Fibroblast of peridontal ligament (primary cell): ENCODE measurements around the gene TTYH1.
A peak's percentile ranks its signal among the peaks of the same experiment; 100 is the strongest.
"Not testable (repeated sequence)": the region's sequence is repeated elsewhere in the genome, so short reads cannot be mapped to it uniquely, and the experiment has no call there.

Source experiments
- DNase-seq: peaks from one replicate; pipeline ENCODE4 v3.0.0-alpha.2; 2010; ENCODE audit errors: extremely low read depth

The TTYH1 gene

GRCh38 chr19:54415208-54415900 lies at the start of gene TTYH1:
TTYH1 (plus strand) TSS chr19:54415464; CDS start chr19:54415553, 89 bp downstream.
- no peak for DNase-seq

GRCh38 chr19:54365798-54366197 lies 49.5 kb upstream of the TTYH1 start:
- DNase-seq = not testable (repeated sequence)

- no peak for DNase-seq
These were observed 48.5 kb upstream of the TTYH1 start for GRCh38 chr19:54366811-54367210.

GRCh38 chr19:54369082-54369687 lies 46.1 kb upstream of the TTYH1 start:
- DNase-seq = no peak

- not testable (repeated sequence) for DNase-seq
These were observed 45.4 kb upstream of the TTYH1 start for GRCh38 chr19:54369688-54370433.

GRCh38 chr19:54370434-54370796 lies 44.8 kb upstream of the TTYH1 start:
- not testable (repeated sequence) for DNase-seq

- DNase-seq = not testable (repeated sequence)
These were observed 43.8 kb upstream of the TTYH1 start for GRCh38 chr19:54371453-54371852.

GRCh38 chr19:54373781-54374631 lies 41.3 kb upstream of the TTYH1 start:
- DNase-seq = no peak

GRCh38 chr19:54375181-54375938 lies 39.9 kb upstream of the TTYH1 start:
- not testable (repeated sequence) for DNase-seq

- no peak for DNase-seq
These were observed 38.5 kb upstream of the TTYH1 start for GRCh38 chr19:54376610-54377285.

GRCh38 chr19:54379187-54379678 lies 36.0 kb upstream of the TTYH1 start:
- no peak for DNase-seq

GRCh38 chr19:54380897-54381296 lies 34.4 kb upstream of the TTYH1 start:
- no peak for DNase-seq

GRCh38 chr19:54382041-54382440 lies 33.2 kb upstream of the TTYH1 start:
- not testable (repeated sequence) for DNase-seq

- DNase-seq = no peak
These were observed 31.9 kb upstream of the TTYH1 start for GRCh38 chr19:54383330-54383729.

- no peak for DNase-seq
These were observed 27.1 kb upstream of the TTYH1 start for GRCh38 chr19:54387991-54388801.

GRCh38 chr19:54388802-54389139 lies 26.5 kb upstream of the TTYH1 start:
- DNase-seq = no peak

GRCh38 chr19:54389553-54389952 lies 25.7 kb upstream of the TTYH1 start:
- no peak for DNase-seq

- peak; percentile 71 for DNase-seq
These were observed 24.2 kb upstream of the TTYH1 start for GRCh38 chr19:54390942-54391577.

- no peak for DNase-seq
These were observed 23.6 kb upstream of the TTYH1 start for GRCh38 chr19:54391589-54392061.
